ENCODE measurements around the gene HACL1.
A peak's percentile ranks its signal among the peaks of the same experiment; 100 is the strongest.
"Not testable (repeated sequence)": the region's sequence is repeated elsewhere in the genome, so short reads cannot be mapped to it uniquely, and the experiment has no call there.

HACL1 gene

GRCh38 chr3:15578289-15578867 lies 23.0 kb downstream of the HACL1 start:
- no peak for DNase-seq

DNA sequence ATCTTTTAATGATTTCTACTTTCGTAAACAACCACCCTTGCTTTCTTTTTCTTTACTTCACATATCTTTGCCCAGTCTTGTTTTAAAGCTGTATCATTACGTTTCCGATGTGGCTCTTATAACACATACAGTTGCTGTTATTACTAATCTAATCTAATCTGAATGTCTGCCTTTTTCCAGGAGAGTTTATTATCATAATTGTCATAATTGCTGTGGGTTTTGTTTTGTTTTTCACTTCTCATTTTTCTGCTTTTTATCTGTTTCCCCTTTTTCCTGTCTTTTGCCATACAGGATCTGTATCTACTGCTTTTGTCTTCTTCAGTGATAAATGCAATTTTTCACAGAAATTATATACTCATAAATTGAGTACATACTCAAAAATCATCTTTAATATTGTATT lies 24.9 kb downstream of the HACL1 start:
- DNase-seq: no peak

GRCh38 chr3:15575446-15575845 lies 25.9 kb downstream of the HACL1 start:
- DNase-seq: no peak

GRCh38 chr3:15572138-15572537 lies 29.2 kb downstream of the HACL1 start:
- DNase-seq: no peak

DNA sequence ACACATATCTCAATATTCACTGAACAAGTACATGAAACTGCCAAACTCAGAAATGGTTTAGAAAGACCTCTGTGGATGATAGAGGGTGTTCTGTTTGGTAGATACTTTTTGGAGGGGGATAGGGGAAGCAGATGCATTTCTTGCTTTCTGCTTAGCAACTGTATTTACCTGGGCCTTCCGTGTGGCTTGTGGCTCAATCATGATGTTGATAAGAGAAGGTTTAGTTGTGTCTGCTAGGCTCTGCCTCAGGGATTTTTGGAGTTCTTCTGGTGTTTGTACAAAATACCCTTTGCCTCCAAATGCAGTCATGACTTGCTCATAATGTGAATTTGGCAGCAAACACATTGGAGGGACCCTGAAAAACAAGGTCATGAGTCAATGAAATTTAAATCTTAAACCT lies 38.2 kb downstream of the HACL1 start:
- DNase-seq: no peak

DNA sequence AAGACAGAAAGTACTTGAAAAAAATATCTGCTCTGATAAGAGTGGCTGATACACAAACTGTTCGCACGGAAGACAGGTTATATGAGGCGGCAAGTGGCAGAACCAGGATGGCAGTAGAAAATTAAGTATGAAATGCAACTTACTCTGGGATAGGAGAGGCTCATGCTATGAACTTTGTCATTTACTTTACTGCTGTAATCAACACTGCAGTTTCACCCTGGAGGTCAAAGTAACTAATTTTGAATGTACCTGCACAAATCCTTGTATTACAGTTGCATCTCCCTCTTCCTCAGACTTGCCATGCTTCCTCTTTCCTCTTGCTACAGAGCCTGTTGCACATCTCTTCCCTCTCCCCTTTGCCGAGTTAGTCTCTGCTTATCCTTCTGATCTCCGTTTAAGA lies 38.8 kb downstream of the HACL1 start:
- DNase-seq: no peak

DNA sequence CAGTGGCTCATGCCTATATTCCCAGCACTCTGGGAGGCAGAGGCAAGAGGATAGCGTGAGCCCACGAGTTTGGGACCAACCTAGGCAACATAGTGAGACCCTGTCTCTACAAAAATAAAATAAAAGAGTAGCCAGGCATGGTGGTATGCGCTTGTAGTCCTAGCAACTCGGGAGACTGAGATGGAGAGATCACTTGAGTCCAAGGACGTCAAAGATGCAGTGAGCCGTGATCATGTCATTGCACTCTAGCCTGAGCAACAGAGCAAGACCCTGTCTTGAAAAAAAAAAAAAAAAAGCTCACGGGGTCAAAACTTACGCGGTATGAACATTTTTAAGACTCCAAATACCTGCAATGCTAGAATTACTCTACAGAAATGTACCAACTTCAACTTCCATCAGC lies 42.8 kb downstream of the HACL1 start:
- DNase-seq: no peak

DNA sequence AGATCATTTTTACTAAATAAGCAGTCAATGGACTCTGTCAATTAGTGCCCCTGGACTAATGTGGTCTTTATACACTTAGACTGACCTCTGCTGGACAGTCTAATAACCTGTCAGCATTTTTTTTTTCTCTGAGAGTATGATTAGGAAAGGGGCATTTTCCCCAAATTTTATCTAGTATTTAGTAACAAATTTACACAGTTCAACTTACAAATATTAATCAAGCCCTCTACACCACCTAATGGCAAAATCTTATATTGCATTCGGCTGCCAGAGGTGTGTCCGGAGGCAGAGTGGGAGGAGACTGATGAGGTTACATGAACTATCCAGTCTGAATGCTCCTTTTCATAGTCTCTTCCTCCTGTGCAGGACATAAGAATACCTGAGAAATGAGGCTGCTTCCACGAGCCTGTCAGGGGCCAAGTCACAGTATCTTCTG lies 43.8 kb downstream of the HACL1 start:
- DNase-seq: peak; percentile 45 to 48

GRCh38 chr3:15556512-15556911 lies 44.9 kb downstream of the HACL1 start:
- DNase-seq: no peak

- DNase-seq: no peak
Measured at GRCh38 chr3:15553749-15554148, 47.6 kb downstream of the HACL1 start.

DNA sequence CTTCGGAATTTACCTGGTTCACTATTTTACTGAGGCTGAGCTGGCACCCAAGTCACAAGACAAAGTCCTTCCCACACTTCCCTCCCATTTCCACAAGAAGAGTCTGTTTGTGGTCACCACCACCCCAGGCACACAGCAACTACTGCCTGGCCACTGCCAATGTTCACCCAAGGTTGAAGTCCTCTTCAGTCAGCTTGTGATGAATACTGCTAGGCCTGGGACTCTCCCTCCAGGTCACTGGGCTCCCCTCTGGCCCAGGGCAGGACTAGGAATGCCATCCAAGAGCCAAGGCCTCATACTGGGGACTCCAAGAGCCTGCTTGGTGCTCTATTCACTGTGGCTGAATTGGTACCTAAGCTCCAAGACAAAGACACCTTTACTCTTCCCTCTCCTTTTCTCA lies 49.5 kb downstream of the HACL1 start:
- no peak for DNase-seq

DNA sequence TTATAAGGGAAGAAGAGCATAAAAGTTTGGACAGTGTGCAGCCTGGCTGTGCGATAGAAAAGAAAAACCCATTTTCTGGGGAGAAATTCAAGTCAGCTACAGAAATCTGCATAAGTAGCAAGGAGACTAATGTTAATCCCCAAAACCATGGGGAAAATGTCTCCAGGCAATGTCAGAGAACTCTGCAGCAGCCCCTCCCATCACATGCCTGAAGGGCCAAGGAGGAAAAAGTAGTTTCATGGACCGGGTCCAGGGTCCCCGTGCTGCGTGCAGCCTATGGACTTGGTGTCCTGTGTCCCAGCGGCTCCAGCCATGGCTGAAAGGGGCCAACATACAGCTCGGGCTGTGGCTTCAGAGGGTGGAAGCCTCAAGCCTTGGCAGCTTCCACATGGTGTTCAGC lies 51.5 kb downstream of the HACL1 start:
- DNase-seq: no peak

- no peak for DNase-seq
Measured at GRCh38 chr3:15542614-15543013, 58.8 kb downstream of the HACL1 start.

- no peak for DNase-seq
Measured at GRCh38 chr3:15541371-15541770, 60.0 kb downstream of the HACL1 start.

GRCh38 chr3:15539066-15539465 lies 62.3 kb downstream of the HACL1 start:
- DNase-seq: no peak

- DNase-seq: no peak
Measured at GRCh38 chr3:15538345-15538744, 63.0 kb downstream of the HACL1 start.

- no peak for DNase-seq
Measured at GRCh38 chr3:15536856-15537255, 64.5 kb downstream of the HACL1 start.

GRCh38 chr3:15535732-15536131 lies 65.6 kb downstream of the HACL1 start:
- peak; percentile 47 to 61 for DNase-seq

- not testable (repeated sequence) for DNase-seq
Measured at GRCh38 chr3:15532614-15533013, 68.8 kb downstream of the HACL1 start.

DNA sequence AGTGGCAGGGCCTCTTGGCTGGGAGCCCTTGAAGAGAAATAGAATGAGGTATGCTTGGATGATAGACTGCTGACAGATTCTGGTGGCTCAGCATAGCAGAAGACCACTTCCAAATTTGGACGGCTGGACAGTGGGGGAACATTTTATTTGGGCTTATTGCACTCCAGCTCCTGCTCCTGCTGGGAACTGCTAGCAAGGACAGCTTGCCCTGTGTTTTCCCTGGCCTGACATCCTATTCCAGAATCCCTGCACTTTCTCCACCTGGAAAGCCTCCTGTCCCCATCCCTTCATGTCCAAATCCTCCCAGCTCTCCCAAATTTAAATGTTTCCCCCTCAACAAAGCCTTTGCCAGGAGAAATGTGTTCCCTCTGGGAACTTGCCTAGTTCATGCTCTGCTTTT lies 70.0 kb downstream of the HACL1 start:
- DNase-seq: no peak

GRCh38 chr3:15528854-15529537 lies 72.4 kb downstream of the HACL1 start:
- DNase-seq: no peak

GRCh38 chr3:15527031-15527459 lies 74.3 kb downstream of the HACL1 start:
- DNase-seq: no peak

DNA sequence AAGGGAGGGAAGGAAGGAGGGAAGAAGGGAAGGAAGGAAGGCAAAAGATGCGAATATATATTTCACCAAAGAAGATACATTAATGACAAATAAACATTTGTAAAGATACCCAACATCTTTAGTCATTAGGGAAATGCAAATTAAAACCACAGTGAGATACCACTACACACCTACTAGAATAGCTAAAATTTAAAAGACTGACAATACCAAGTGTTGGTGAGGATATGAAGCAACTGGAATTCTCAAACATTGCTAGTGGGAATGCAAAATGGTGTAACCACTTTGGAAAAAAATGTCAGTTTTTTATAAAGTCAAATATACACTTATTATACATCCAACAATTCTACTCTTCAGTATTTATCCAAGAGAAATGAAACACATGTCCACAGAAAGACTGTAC lies 75.6 kb downstream of the HACL1 start:
- no peak for DNase-seq

GRCh38 chr3:15523660-15524417 lies 77.5 kb downstream of the HACL1 start:
- DNase-seq: no peak
